MM.1S (cell line): Measurements from ENCODE around the gene CTNNA2.

Experiments used
- DNase-seq: peaks from one replicate; pipeline ENCODE4 v3.0.0-alpha.2; 2015
- H2AFZ ChIP-seq: fragments of 300-600 bp; sonication (generic); 2 replicates; pipeline ENCODE4 v1.6.0; 2016; ENCODE audit warnings: antibody characterized with exemption, low read length
- H3F3A ChIP-seq: fragments of 300-600 bp; sonication (generic); 2 replicates; pipeline ENCODE4 v1.6.1; 2016; ENCODE audit warnings: mild to moderate bottlenecking, antibody characterized with exemption, low read length, moderate library complexity, mixed read lengths; ENCODE audit not compliant: insufficient read depth
- H3K27ac ChIP-seq: fragments of 300-600 bp; sonication (generic); 2 replicates; pipeline ENCODE4 v1.5.1; 2016; ENCODE audit warnings: mild to moderate bottlenecking, low read length
- H3K27me3 ChIP-seq: fragments of 300-600 bp; sonication (generic); replicated peaks from 2 replicates; pipeline ENCODE4 v1.6.0; 2016; ENCODE audit warnings: low read length; ENCODE audit not compliant: insufficient read depth
- H3K36me3 ChIP-seq: fragments of 300-600 bp; sonication (generic); replicated peaks from 2 replicates; pipeline ENCODE4 v1.6.1; 2016; ENCODE audit warnings: mild to moderate bottlenecking, low read length, mixed read lengths; ENCODE audit not compliant: insufficient read depth
- H3K4me1 ChIP-seq: fragments of 300-600 bp; sonication (generic); 2 replicates; pipeline ENCODE4 v1.6.1; 2016; ENCODE audit warnings: low read length, mixed read lengths
- H3K4me2 ChIP-seq: fragments of 300-600 bp; sonication (generic); 2 replicates; pipeline ENCODE4 v1.6.0; 2016; ENCODE audit warnings: low read depth, low read length
- H3K4me3 ChIP-seq: fragments of 300-600 bp; sonication (generic); 2 replicates; pipeline ENCODE4 v1.5.1; 2016; ENCODE audit warnings: low read length, mixed read lengths
- H3K79me2 ChIP-seq: fragments of 300-600 bp; sonication (generic); 2 replicates; pipeline ENCODE4 v1.6.1; 2016; ENCODE audit warnings: mixed run types, low read length, mixed read lengths
- H3K9ac ChIP-seq: fragments of 300-600 bp; sonication (generic); 2 replicates; pipeline ENCODE4 v1.6.1; 2016; ENCODE audit warnings: low read length, mixed read lengths
- H3K9me2 ChIP-seq: fragments of 300-600 bp; sonication (generic); replicated peaks from 2 replicates; pipeline ENCODE4 v1.6.1; 2016; ENCODE audit warnings: mild to moderate bottlenecking, low read length, mixed read lengths; ENCODE audit not compliant: insufficient read depth
- H3K9me3 ChIP-seq: fragments of 300-600 bp; sonication (generic); replicated peaks from 2 replicates; pipeline ENCODE4 v1.6.1; 2016; ENCODE audit warnings: mild to moderate bottlenecking, low read length, mixed read lengths; ENCODE audit not compliant: insufficient read depth
- H4K20me1 ChIP-seq: fragments of 300-600 bp; sonication (generic); 2 replicates; pipeline ENCODE4 v1.6.1; 2016; ENCODE audit warnings: mild to moderate bottlenecking, low read length, moderate library complexity, mixed read lengths; ENCODE audit not compliant: insufficient read depth
- CTCF ChIP-seq: fragments of 300-600 bp; sonication (generic); IDR thresholded peaks from 2 replicates; pipeline ENCODE4 v1.5.1; 2016; ENCODE audit warnings: antibody characterized with exemption, low read length, mixed read lengths
- EZH2 ChIP-seq: fragments of 300-600 bp; sonication (generic); optimal IDR thresholded peaks from 2 replicates; pipeline ENCODE3; 2017; ENCODE audit warnings: low read depth, mild to moderate bottlenecking, antibody characterized with exemption, low read length, mixed read lengths
- EZH2phosphoT487 ChIP-seq: fragments of 300-600 bp; sonication (generic); IDR thresholded peaks from 2 replicates; pipeline ENCODE4 v1.6.1; 2018; ENCODE audit warnings: antibody characterized with exemption, low read length

The CTNNA2 gene

GRCh38 chr2:80190166-80190565 lies 677.3 kb downstream of the CTNNA2 start:
- no peak for DNase-seq
- H3K9me2 ChIP-seq = no peaks in the 10 kb centered on the region
- no peak overlapping the region for H2AFZ ChIP-seq
- no peaks in the 10 kb centered on the region for H3K4me1 ChIP-seq
- TF ChIP-seq EZH2phosphoT487 (no peak), EZH2 (no peak), CTCF (no peak)
- no peak overlapping the region for H3K9ac ChIP-seq
- no peak overlapping the region for H3K27ac ChIP-seq
- H3K79me2 ChIP-seq = no peaks in the 10 kb centered on the region
- no peaks in the 10 kb centered on the region for H3K27me3 ChIP-seq
- no peaks in the 10 kb centered on the region for H3K36me3 ChIP-seq
- no peak overlapping the region for H3K4me2 ChIP-seq
- H3K4me3 ChIP-seq = no peak overlapping the region
- no peaks in the 10 kb centered on the region for H4K20me1 ChIP-seq
- no peaks in the 10 kb centered on the region for H3F3A ChIP-seq
- no peaks in the 10 kb centered on the region for H3K9me3 ChIP-seq

DNA sequence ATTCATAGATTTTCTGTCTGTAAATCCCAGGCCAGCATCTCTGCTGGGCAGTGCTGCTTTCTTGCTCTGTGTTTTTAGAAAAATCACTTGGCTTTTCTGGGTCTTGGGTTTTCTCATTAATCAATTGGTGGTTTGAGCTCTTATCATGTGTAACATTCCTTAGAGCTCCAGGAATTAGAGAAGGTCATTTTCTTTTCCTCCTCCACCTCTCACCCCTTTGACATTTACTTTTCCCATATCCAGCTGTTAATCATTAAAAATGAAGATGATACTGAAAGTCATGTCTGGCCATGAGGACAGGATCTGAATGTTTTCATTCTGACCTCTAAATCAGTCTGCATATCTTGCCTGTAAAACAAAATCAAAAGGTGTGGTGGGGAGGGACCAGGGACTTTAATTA lies 680.7 kb downstream of the CTNNA2 start:
- no peak overlapping the region for H3K9ac ChIP-seq
- H3K9me2 ChIP-seq = no peaks in the 10 kb centered on the region
- DNase-seq = no peak
- H3K4me3 ChIP-seq = no peak overlapping the region
- no peak overlapping the region for H3K27ac ChIP-seq
- H3K27me3 ChIP-seq = no peaks in the 10 kb centered on the region
- no peak overlapping the region for H2AFZ ChIP-seq
- no peaks in the 10 kb centered on the region for H3K4me1 ChIP-seq
- no peaks in the 10 kb centered on the region for H3F3A ChIP-seq
- no peaks in the 10 kb centered on the region for H3K79me2 ChIP-seq
- H4K20me1 ChIP-seq = no peaks in the 10 kb centered on the region
- H3K4me2 ChIP-seq = no peak overlapping the region
- H3K9me3 ChIP-seq = no peaks in the 10 kb centered on the region
- H3K36me3 ChIP-seq = no peaks in the 10 kb centered on the region
- TF ChIP-seq EZH2 (no peak), CTCF (no peak), EZH2phosphoT487 (no peak)

- Histone ChIP-seq H3K4me3 (no peak overlapping the region), H3K9me2 (no peaks in the 10 kb centered on the region), H3F3A (no peaks in the 10 kb centered on the region), H3K79me2 (no peaks in the 10 kb centered on the region), H3K9ac (no peak overlapping the region), H3K27ac (no peak overlapping the region), H2AFZ (no peak overlapping the region), H3K9me3 (no peaks in the 10 kb centered on the region), H3K4me1 (no peaks in the 10 kb centered on the region), H3K27me3 (no peaks in the 10 kb centered on the region), H4K20me1 (no peaks in the 10 kb centered on the region), H3K36me3 (no peaks in the 10 kb centered on the region), H3K4me2 (no peak overlapping the region)
- no peak for DNase-seq
- TF ChIP-seq EZH2phosphoT487 (no peak), EZH2 (no peak), CTCF (no peak)
Observed at GRCh38 chr2:80195034-80195433, 682.2 kb downstream of the CTNNA2 start.

DNA sequence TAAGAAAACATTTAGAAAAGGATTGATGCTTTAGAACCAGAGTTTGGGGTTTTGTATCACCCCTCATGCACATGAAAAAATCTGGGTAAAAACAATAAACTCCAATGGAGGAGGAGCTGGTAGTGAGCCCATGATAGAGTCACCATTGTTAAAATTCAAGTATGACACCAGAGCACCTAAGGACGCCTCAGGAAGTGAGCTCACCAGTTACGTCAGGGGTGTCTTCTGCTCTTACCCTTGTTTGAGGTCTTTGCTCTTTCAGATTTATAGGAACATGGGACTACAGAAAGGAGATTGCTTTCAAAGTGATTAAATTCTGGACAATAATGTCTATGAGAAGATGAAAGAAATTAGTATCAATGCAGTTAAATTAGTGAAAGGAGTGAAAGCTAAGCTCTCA lies 685.2 kb downstream of the CTNNA2 start:
- no peaks in the 10 kb centered on the region for H3K4me1 ChIP-seq
- H3K9me3 ChIP-seq = no peaks in the 10 kb centered on the region
- no peaks in the 10 kb centered on the region for H3K27me3 ChIP-seq
- H4K20me1 ChIP-seq = no peaks in the 10 kb centered on the region
- H3K4me3 ChIP-seq = no peak overlapping the region
- H3K27ac ChIP-seq = no peak overlapping the region
- DNase-seq = no peak
- H3K9ac ChIP-seq = no peak overlapping the region
- no peaks in the 10 kb centered on the region for H3F3A ChIP-seq
- H3K9me2 ChIP-seq = no peaks in the 10 kb centered on the region
- no peaks in the 10 kb centered on the region for H3K79me2 ChIP-seq
- H3K36me3 ChIP-seq = no peaks in the 10 kb centered on the region
- TF ChIP-seq EZH2 (no peak), CTCF (no peak), EZH2phosphoT487 (no peak)
- H2AFZ ChIP-seq = no peak overlapping the region
- H3K4me2 ChIP-seq = no peak overlapping the region
